ENCODE data around the gene NRIP1. TPM values are rescaled to one million over a fixed set of nuclear protein-coding genes. Genes with fewer than 3 reads are reported as not detected.

The NRIP1 gene
- total and polyA plus RNA-seq, 4 experiments from 2014 or later: 17.4 to 24.5 (median 22.1) TPM

- H3K4me1 Mint-ChIP-seq: no peaks in the 10 kb centered on the region
- H3K36me3 Mint-ChIP-seq: no peaks in the 10 kb centered on the region
- H3K27ac Mint-ChIP-seq: no peak overlapping the region
- H3K9me3 Mint-ChIP-seq: no peaks in the 10 kb centered on the region
- Histone ChIP-seq H3K36me3 (ENCODE audit: insufficient read depth, low read length) (no peaks in the 10 kb centered on the region), H3K4me1 (ENCODE audit: insufficient read depth, low read length) (no peaks in the 10 kb centered on the region), H3K27ac (ENCODE audit: low read depth, low read length) (no peak overlapping the region), H3K27me3 (ENCODE audit: insufficient read depth, low read length) (no peaks in the 10 kb centered on the region), H3K4me3 (ENCODE audit: low read length in 2 of 2) (no peak overlapping the region), H3K9me3 (ENCODE audit: control insufficient read depth in 1 of 2, low read length in 2 of 2) (no peaks in the 10 kb centered on the region)
- CTCF ChIA-PET (ENCODE audit: partially characterized antibody): no interaction called here
- H3K27me3 Mint-ChIP-seq: no peaks in the 10 kb centered on the region
- no peak overlapping the region for H3K4me3 Mint-ChIP-seq
- DNase-seq: no peak
- POLR2A ChIA-PET (ENCODE audit: partially characterized antibody): no interaction called here
- intact Hi-C loops (cut with micrococcal nuclease): no loop called here
Measured at GRCh38 chr21:15096146-15096545, 31.3 kb upstream of the NRIP1 start.

- Histone ChIP-seq H3K4me3 (ENCODE audit: low read length in 2 of 2) (no peak overlapping the region), H3K27me3 (ENCODE audit: insufficient read depth, low read length) (no peaks in the 10 kb centered on the region), H3K36me3 (ENCODE audit: insufficient read depth, low read length) (no peaks in the 10 kb centered on the region), H3K27ac (ENCODE audit: low read depth, low read length) (no peak overlapping the region), H3K4me1 (ENCODE audit: insufficient read depth, low read length) (no peaks in the 10 kb centered on the region), H3K9me3 (ENCODE audit: control insufficient read depth in 1 of 2, low read length in 2 of 2) (no peaks in the 10 kb centered on the region)
- CTCF ChIA-PET (ENCODE audit: partially characterized antibody): no interaction called here
- Mint-ChIP-seq H3K36me3 (no peaks in the 10 kb centered on the region), H3K27ac (peak overlapping the region in 1 of 7 donors; percentile 11), H3K4me1 (no peaks in the 10 kb centered on the region), H3K9me3 (no peaks in the 10 kb centered on the region), H3K4me3 (no peak overlapping the region), H3K27me3 (no peaks in the 10 kb centered on the region)
- intact Hi-C loops (cut with micrococcal nuclease): no loop called here
- no peak for DNase-seq
- POLR2A ChIA-PET (ENCODE audit: partially characterized antibody): no interaction called here
Measured at GRCh38 chr21:15095326-15095725, 30.5 kb upstream of the NRIP1 start.

- H3K4me1 Mint-ChIP-seq: no peaks in the 10 kb centered on the region
Measured at GRCh38 chr21:15094706-15095105, 29.9 kb upstream of the NRIP1 start.

GRCh38 chr21:15093216-15093615 lies 28.4 kb upstream of the NRIP1 start:
- Histone ChIP-seq H3K27ac (ENCODE audit: low read depth, low read length) (no peak overlapping the region), H3K4me1 (ENCODE audit: insufficient read depth, low read length) (no peaks in the 10 kb centered on the region), H3K4me3 (ENCODE audit: low read length in 2 of 2) (no peak overlapping the region), H3K9me3 (ENCODE audit: control insufficient read depth in 1 of 2, low read length in 2 of 2) (no peaks in the 10 kb centered on the region), H3K36me3 (ENCODE audit: insufficient read depth, low read length) (no peaks in the 10 kb centered on the region), H3K27me3 (ENCODE audit: insufficient read depth, low read length) (no peaks in the 10 kb centered on the region)
- intact Hi-C loops (cut with micrococcal nuclease): no loop called here
- H3K4me3 Mint-ChIP-seq: no peak overlapping the region
- H3K36me3 Mint-ChIP-seq: no peaks in the 10 kb centered on the region
- H3K27me3 Mint-ChIP-seq: no peaks in the 10 kb centered on the region
- DNase-seq: no peak
- no peak overlapping the region for H3K27ac Mint-ChIP-seq
- CTCF ChIA-PET (ENCODE audit: partially characterized antibody): no interaction called here
- H3K9me3 Mint-ChIP-seq: no peaks in the 10 kb centered on the region
- H3K4me1 Mint-ChIP-seq: no peaks in the 10 kb centered on the region
- POLR2A ChIA-PET (ENCODE audit: partially characterized antibody): no interaction called here

More at GRCh38 chr21:15094706-15095105, 29.9 kb upstream of the NRIP1 start:
- H3K9me3 ChIP-seq (ENCODE audit: control insufficient read depth in 1 of 2, low read length in 2 of 2): no peaks in the 10 kb centered on the region
- no peak for DNase-seq
- intact Hi-C loops (cut with micrococcal nuclease): no loop called here
- no peak overlapping the region for H3K4me3 ChIP-seq (ENCODE audit: low read length in 2 of 2)
- Mint-ChIP-seq H3K27me3 (no peaks in the 10 kb centered on the region), H3K27ac (no peak overlapping the region), H3K9me3 (no peaks in the 10 kb centered on the region), H3K36me3 (no peaks in the 10 kb centered on the region), H3K4me3 (no peak overlapping the region)
- CTCF ChIA-PET (ENCODE audit: partially characterized antibody): no interaction called here
- no peaks in the 10 kb centered on the region for H3K27me3 ChIP-seq (ENCODE audit: insufficient read depth, low read length)
- H3K27ac ChIP-seq (ENCODE audit: low read depth, low read length): no peak overlapping the region
- POLR2A ChIA-PET (ENCODE audit: partially characterized antibody): no interaction called here
- no peaks in the 10 kb centered on the region for H3K4me1 ChIP-seq (ENCODE audit: insufficient read depth, low read length)
- H3K36me3 ChIP-seq (ENCODE audit: insufficient read depth, low read length): no peaks in the 10 kb centered on the region

- intact Hi-C loops (cut with micrococcal nuclease): no loop called here
- Mint-ChIP-seq H3K36me3 (no peaks in the 10 kb centered on the region), H3K4me1 (no peaks in the 10 kb centered on the region), H3K4me3 (no peak overlapping the region), H3K9me3 (no peaks in the 10 kb centered on the region), H3K27me3 (no peaks in the 10 kb centered on the region), H3K27ac (no peak overlapping the region)
- H3K4me1 ChIP-seq (ENCODE audit: insufficient read depth, low read length): no peaks in the 10 kb centered on the region
- H3K27ac ChIP-seq (ENCODE audit: low read depth, low read length): no peak overlapping the region
- CTCF ChIA-PET (ENCODE audit: partially characterized antibody): no interaction called here
- H3K36me3 ChIP-seq (ENCODE audit: insufficient read depth, low read length): no peaks in the 10 kb centered on the region
- DNase-seq: no peak
- H3K9me3 ChIP-seq (ENCODE audit: control insufficient read depth in 1 of 2, low read length in 2 of 2): no peaks in the 10 kb centered on the region
- no peak overlapping the region for H3K4me3 ChIP-seq (ENCODE audit: low read length in 2 of 2)
- POLR2A ChIA-PET (ENCODE audit: partially characterized antibody): no interaction called here
- H3K27me3 ChIP-seq (ENCODE audit: insufficient read depth, low read length): no peaks in the 10 kb centered on the region
Measured at GRCh38 chr21:15092745-15093144, 27.9 kb upstream of the NRIP1 start.

GRCh38 chr21:15090390-15090789 lies 25.6 kb upstream of the NRIP1 start:
- H3K4me1 Mint-ChIP-seq: no peaks in the 10 kb centered on the region
- no peaks in the 10 kb centered on the region for H3K4me1 ChIP-seq (ENCODE audit: insufficient read depth, low read length)
- no peaks in the 10 kb centered on the region for H3K9me3 Mint-ChIP-seq
- H3K4me3 Mint-ChIP-seq: no peak overlapping the region
- no peak overlapping the region for H3K4me3 ChIP-seq (ENCODE audit: low read length in 2 of 2)
- intact Hi-C loops (cut with micrococcal nuclease): no loop called here
- CTCF ChIA-PET (ENCODE audit: partially characterized antibody): no interaction called here
- DNase-seq: no peak
- no peaks in the 10 kb centered on the region for H3K27me3 ChIP-seq (ENCODE audit: insufficient read depth, low read length)
- H3K27ac ChIP-seq (ENCODE audit: low read depth, low read length): no peak overlapping the region
- peaks cover 1 to 4% of the 10 kb centered on the region in 2 donors for H3K27me3 Mint-ChIP-seq
- no peaks in the 10 kb centered on the region for H3K9me3 ChIP-seq (ENCODE audit: control insufficient read depth in 1 of 2, low read length in 2 of 2)
- no peaks in the 10 kb centered on the region for H3K36me3 Mint-ChIP-seq
- no peaks in the 10 kb centered on the region for H3K36me3 ChIP-seq (ENCODE audit: insufficient read depth, low read length)
- POLR2A ChIA-PET (ENCODE audit: partially characterized antibody): no interaction called here
- no peak overlapping the region for H3K27ac Mint-ChIP-seq

GRCh38 chr21:15088488-15088887 lies 23.7 kb upstream of the NRIP1 start:
- Mint-ChIP-seq H3K4me1 (no peaks in the 10 kb centered on the region), H3K36me3 (no peaks in the 10 kb centered on the region), H3K9me3 (no peaks in the 10 kb centered on the region), H3K27me3 (peaks cover 1 to 6% of the 10 kb centered on the region in 2 donors), H3K4me3 (no peak overlapping the region), H3K27ac (no peak overlapping the region)
- Histone ChIP-seq H3K9me3 (ENCODE audit: control insufficient read depth in 1 of 2, low read length in 2 of 2) (no peaks in the 10 kb centered on the region), H3K4me3 (ENCODE audit: low read length in 2 of 2) (no peak overlapping the region), H3K27me3 (ENCODE audit: insufficient read depth, low read length) (no peaks in the 10 kb centered on the region), H3K4me1 (ENCODE audit: insufficient read depth, low read length) (no peaks in the 10 kb centered on the region), H3K27ac (ENCODE audit: low read depth, low read length) (no peak overlapping the region), H3K36me3 (ENCODE audit: insufficient read depth, low read length) (no peaks in the 10 kb centered on the region)
- ChIA-PET CTCF (ENCODE audit: partially characterized antibody) (no interaction called here), POLR2A (ENCODE audit: partially characterized antibody) (no interaction called here)
- intact Hi-C loops (cut with micrococcal nuclease): no loop called here
- DNase-seq: no peak

GRCh38 chr21:15084668-15085067 lies 19.9 kb upstream of the NRIP1 start:
- DNase-seq: no peak
- Histone ChIP-seq H3K27ac (ENCODE audit: low read depth, low read length) (no peak overlapping the region), H3K27me3 (ENCODE audit: insufficient read depth, low read length) (no peaks in the 10 kb centered on the region), H3K4me3 (ENCODE audit: low read length in 2 of 2) (no peak overlapping the region), H3K4me1 (ENCODE audit: insufficient read depth, low read length) (no peaks in the 10 kb centered on the region), H3K9me3 (ENCODE audit: control insufficient read depth in 1 of 2, low read length in 2 of 2) (no peaks in the 10 kb centered on the region), H3K36me3 (ENCODE audit: insufficient read depth, low read length) (no peaks in the 10 kb centered on the region)
- Mint-ChIP-seq H3K4me1 (no peaks in the 10 kb centered on the region), H3K36me3 (no peaks in the 10 kb centered on the region), H3K9me3 (no peaks in the 10 kb centered on the region), H3K27me3 (peaks cover 1 to 6% of the 10 kb centered on the region in 2 donors), H3K4me3 (no peak overlapping the region), H3K27ac (no peak overlapping the region)
- intact Hi-C loops (cut with micrococcal nuclease): no loop called here
- ChIA-PET CTCF (ENCODE audit: partially characterized antibody) (no interaction called here), POLR2A (ENCODE audit: partially characterized antibody) (no interaction called here)
